ENCODE data around the gene TGFB1.
"Not testable (repeated sequence)": the region's sequence is repeated elsewhere in the genome, so short reads cannot be mapped to it uniquely, and the experiment has no call there.

The TGFB1 gene

GRCh38 chr19:41298348-41298964, 55.3 kb downstream of the TGFB1 start:
- DNase-seq, result peak; percentile 35

- no peak for DNase-seq
Observed at GRCh38 chr19:41297628-41298347, 55.9 kb downstream of the TGFB1 start.

GRCh38 chr19:41296433-41296871, 57.3 kb downstream of the TGFB1 start:
- DNase-seq, result no peak

GRCh38 chr19:41295499-41295898, 58.2 kb downstream of the TGFB1 start:
- DNase-seq, result no peak

GRCh38 chr19:41294393-41294792, 59.3 kb downstream of the TGFB1 start:
- DNase-seq, result no peak

GRCh38 chr19:41289814-41290213, 63.9 kb downstream of the TGFB1 start:
- not testable (repeated sequence) for DNase-seq

- no peak for DNase-seq
Observed at GRCh38 chr19:41288673-41289530, 64.8 kb downstream of the TGFB1 start.

Data from activated CD8-positive, alpha-beta memory T cell treated with anti-CD3 and anti-CD28 coated beads, Interleukin-2, amount 50 U/mL, for 4 hours (primary cell).